EL (cell line): ENCODE results near the gene STRBP.
"Not testable (repeated sequence)": the region's sequence is repeated elsewhere in the genome, so short reads cannot be mapped to it uniquely, and the experiment has no call there.

Source experiments
- DNase-seq: peaks from one replicate; pipeline ENCODE4 v3.0.0-alpha.2; 2016

Gene STRBP

GRCh38 chr9:123282362-123283047, 14.1 kb upstream of the STRBP start:
- DNase-seq = peak; percentile 8

GRCh38 chr9:123281659-123282350, 13.4 kb upstream of the STRBP start:
- no peak for DNase-seq

DNA sequence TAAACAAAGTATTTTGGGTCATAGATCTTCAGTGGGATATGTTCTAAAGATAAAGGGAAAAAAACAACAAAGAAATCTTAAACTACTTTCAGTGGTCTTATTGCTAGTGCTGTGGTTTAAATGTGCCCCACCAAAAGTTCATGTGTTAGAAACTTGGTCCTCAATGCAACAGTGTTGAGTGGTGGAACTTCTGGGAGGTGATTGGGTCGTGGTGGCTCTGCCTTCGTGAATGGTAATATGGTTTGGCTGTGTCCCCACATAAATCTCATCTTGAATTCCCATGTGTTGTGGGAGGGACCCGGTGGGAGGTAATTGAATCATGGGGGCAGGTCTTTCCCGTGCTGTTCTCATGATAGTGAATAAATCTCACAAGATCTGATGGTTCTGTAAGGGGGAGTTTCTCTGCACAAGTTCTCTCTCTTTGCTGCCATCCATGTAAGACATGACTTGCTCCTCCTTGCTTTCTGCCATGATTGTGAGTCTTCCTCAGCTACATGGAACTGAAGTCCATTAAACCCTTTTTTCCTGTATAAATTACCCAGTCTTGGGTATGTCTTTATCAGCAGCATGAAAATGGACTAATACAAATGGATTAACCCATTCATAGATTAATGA, 10.6 kb upstream of the STRBP start:
- DNase-seq = not testable (repeated sequence)

DNA sequence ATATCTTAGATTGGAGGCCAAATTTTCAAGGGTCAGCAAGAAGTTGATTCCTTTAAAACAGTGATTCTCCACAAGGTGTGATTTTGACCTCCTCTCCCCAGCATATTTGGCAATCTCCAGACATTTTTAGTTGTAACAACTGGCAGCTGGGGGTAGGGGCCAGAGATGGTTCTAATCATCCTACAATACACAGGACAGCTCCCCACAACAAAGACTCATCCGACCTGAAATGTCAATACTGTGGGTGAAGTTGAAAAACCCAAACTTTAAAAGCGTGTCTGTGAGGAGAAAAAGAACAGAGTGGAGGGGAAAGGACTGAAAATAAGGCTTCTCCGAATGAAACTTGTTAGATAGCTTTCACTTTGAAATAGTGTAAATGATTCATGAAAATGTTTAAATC, 10.0 kb upstream of the STRBP start:
- DNase-seq = no peak

GRCh38 chr9:123276551-123276950, 8.2 kb upstream of the STRBP start:
- DNase-seq = no peak

GRCh38 chr9:123271133-123271532, 2.7 kb upstream of the STRBP start:
- DNase-seq = not testable (repeated sequence)

DNA sequence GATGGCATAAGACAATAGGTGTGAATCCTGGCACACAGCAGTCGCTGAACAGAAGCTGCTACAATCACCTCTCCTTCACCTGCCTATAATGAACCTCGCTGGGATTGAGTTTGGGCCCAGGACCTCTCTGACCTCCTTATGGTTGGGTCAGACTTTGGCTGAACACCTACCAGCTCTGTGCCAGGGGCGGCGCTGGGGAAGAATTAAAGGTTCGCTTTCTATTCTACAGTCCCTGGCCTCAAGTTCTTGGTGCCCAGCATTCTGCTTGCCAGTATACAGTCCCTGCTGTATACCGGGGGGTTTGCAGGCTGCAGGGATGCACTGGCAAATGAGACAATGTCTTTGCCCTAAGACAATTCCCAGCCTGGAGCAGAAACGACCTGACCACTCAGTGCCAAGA, 895 bp upstream of the STRBP start:
- DNase-seq = no peak

GRCh38 chr9:123268199-123268464, 254 bp downstream of the STRBP start:
- no peak for DNase-seq

DNA sequence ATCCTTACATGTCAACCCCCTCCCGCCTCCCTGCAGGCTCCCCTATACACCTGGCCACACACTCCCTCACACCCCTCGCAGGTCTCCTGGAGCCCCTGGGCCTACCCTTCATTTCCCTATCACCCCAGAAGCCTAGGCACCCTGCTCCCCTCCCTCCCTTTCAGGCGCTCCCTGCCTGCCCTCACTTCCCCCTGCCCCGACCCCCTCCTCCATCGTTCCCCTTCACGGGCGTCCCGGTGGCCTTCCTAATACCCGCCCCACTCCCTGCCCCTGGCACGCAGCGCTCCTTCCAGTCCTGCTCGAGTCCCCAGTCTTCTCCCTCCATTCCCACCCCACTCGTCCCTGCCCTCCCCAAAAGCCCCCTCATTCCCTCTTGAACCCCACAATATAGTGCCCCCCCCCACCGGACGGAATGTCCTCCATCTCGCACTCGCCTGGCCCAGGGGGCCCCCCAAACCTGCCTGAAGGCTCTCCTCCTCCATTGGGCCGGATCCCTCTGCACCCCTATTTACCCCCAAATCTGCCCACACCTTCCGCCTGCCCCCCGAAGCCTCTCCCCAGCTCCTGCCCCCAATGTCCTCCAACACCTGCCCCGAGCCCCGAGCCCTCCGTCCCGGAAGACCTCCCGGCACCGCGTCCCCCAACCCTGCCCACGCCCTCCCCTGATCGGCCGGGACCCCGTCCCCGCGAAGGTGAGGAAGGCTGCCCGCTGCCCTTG, 746 bp downstream of the STRBP start:
- no peak for DNase-seq

DNA sequence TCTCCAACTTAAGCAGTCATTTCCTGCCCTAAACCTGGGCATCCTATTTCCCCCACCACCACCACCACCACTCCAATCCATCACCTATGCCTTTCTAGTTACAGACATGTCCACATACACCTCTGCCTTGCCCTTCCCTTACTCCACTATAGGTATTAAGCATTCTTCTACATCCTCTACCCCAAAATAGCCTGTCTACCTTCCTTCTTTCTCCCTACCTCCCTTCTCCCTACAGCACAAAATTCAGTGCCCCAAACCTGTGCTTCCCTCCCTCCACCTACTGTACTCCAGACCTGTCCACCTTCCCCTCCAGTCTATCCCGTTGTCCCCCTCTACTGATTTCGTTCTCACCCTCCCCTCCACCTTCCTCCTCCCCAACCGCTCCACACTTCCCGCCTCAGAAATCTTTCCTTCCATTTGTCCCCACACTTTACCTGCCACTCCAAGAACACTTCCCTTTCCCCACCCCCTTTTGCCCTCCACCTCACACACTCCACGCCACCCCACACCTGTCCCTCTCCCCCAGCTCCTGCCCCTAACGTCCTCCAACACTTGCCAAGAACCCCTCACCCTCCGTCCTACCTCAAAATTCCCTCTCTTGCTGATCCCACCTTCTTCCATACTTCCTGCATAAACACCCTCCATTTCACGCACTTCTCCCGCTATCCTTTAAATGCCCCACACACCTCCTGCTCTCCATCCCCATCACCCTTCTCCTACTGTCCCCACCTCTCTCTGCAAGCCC, 1.6 kb downstream of the STRBP start:
- DNase-seq = no peak

DNA sequence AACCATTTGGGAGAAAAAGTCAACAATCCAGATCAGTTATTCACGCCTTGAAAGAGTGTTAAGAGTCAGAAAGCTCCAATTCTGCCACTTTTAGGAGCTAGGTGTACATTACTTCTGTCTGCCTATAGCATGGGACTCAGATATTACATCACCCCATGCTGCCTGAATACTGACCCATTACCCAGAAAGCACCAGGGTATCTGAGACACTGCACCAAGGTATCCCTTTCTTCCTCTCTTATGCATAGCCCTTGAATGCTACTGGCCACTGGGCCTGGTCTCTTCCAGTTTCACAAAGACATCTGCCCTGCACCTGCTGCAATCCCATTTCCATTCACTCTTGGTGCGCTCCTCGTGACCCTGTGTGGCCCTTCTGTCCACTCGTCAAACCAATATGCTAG, 2.6 kb downstream of the STRBP start:
- DNase-seq = no peak

DNA sequence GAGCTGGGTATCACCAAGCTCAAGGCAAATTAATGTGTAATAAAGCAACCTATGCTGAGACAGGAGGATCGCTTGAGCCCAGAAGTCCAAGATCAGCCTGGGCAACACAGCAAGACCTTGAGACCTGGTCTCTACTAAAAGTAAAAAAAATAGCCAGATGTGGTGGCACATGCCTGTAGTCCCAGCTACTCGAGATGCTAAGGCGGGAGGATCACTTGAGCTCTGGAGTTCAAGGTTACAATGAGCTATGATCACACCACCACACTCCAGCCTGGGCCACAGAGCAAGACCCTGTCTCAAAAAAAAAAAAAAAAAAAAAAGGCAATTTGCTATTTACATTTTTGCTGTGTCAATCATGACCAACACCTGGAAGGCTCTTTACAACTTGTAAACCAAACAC, 5.2 kb downstream of the STRBP start:
- DNase-seq = no peak

DNA sequence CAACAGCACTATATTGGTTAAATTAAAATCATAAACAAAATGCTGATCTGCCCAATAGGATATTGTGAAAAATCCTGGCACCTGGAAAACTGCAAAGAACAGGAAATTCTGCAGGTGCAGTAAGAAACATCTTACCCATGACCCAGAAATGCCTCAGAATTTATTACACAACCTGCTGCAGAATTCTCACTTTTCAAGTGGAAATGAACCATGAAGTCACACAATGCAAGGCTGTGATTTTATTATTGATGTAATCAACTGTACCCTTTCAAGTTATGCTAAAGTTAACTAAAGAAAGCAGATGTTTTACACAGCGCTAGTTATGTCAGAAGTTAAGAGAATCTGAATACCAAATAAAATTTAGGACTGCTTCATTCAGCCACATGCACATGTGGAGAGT, 6.0 kb downstream of the STRBP start:
- DNase-seq = no peak

DNA sequence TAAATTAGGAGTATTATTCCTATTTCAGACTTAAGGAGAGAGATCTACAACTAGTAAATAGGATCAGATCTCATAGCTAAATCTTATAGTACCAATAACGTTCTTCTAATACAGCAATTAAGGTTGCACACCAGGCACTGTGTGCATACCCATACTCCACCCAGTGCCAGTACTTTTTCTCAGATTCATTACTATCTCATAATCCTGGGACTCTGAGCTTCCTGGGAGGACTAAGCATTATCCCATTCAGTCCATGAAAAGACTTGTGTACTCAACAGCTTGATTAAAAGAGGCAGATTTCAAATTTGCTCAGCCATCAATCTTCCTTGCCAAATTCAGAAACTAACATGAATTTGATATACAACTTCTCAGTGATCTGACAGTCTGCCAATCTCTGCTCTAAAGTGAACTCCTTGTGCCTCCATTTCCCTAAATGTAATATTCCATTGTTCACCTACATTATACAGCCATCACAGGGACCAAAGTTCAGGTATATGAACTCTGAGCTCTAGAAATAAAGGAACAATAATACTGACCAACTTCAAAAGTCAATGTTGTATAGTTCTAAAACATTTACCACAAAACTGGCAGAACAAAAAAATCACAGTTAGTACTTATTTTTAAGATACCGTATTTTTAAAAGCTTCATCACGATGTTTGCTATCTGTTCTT, 7.2 kb downstream of the STRBP start:
- no peak for DNase-seq

DNA sequence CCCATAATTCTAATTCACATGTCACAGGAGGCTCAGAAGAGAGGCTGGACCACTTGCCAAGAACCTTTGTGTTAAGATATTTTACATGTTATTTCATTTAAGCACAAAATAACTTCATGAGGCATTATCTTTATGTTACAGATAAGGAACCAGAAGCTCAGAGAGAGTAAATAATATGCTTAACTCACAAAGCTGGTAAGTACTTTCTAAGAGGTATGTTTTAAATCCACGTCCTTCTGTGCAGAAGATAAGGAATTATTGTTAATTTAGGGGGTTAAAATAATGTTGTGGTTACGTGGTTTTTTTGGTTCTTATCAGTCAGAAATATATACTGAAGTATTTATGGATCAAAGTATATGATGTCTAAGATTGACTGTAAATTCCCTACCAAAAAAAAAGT, 8.0 kb downstream of the STRBP start:
- no peak for DNase-seq

DNA sequence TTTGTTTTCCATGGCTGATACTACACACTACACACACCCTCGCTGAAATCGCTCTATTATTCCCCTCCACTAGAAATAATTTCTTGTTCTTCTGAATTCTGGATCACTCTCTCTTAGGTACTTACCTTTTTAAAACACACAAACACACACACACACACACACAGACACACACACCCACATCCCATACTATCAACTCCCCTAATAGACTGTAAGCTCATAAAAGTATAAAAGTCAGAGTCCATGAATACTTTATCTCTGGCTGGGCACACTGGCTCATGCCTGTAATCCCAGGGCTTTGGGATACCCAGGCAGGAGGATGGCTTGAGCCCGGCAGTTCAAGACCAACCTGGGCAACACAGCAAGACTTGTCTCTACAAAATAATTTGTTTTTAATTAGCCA, 11.1 kb downstream of the STRBP start:
- DNase-seq = no peak

GRCh38 chr9:123255718-123256117, 12.7 kb downstream of the STRBP start:
- no peak for DNase-seq

- no peak for DNase-seq
Measured at GRCh38 chr9:123253204-123253603, 15.2 kb downstream of the STRBP start.

GRCh38 chr9:123251741-123252140, 16.6 kb downstream of the STRBP start:
- no peak for DNase-seq

GRCh38 chr9:123251324-123251723, 17.1 kb downstream of the STRBP start:
- no peak for DNase-seq

- DNase-seq = no peak
Measured at GRCh38 chr9:123250504-123250903, 17.9 kb downstream of the STRBP start.

- DNase-seq = not testable (repeated sequence)
Measured at GRCh38 chr9:123249162-123249561, 19.2 kb downstream of the STRBP start.

DNA sequence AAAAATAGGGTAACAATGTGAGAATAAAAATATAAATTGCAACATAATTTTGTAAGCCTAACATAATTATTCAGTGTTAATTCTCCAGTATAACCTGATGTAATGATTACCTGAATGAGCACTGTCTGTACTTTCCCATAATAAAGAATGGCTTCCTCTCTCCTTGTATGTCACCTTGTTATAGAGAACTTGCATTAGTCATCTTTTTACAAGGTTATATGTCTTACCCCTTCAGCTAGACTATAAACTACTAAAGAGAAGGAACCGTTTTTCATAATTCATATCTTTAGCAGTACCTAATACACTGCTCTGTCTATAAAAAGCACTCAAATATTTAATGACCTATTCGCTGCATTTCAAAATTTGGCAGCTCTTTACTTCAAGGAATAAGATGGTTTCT, 19.8 kb downstream of the STRBP start:
- DNase-seq = no peak
